Stimulated activated CD4-positive, alpha-beta T cell treated with anti-CD3 and anti-CD28 coated beads, Interleukin-4, amount 100 ng/mL, for 48 hours (primary cell): Measurements from ENCODE around the gene SCD.
A peak's percentile ranks its signal among the peaks of the same experiment; 100 is the strongest.

Source experiments
- DNase-seq, 2 donors: peaks; one replicate each; pipeline ENCODE4 v3.0.0-alpha.2; 2020; ENCODE audit warnings: low read depth in 2 of 2

The SCD gene

GRCh38 chr10:100340948-100341847, 5.8 kb upstream of the SCD start:
- DNase-seq: no peak

GRCh38 chr10:100341953-100342626, 4.9 kb upstream of the SCD start:
- DNase-seq: peak; percentile 36 to 37

- no peak for DNase-seq
These were observed 4.4 kb upstream of the SCD start for GRCh38 chr10:100342627-100342972.

- DNase-seq: no peak
These were observed 2.7 kb upstream of the SCD start for GRCh38 chr10:100344241-100344788.

GRCh38 chr10:100345570-100346330, 1.3 kb upstream of the SCD start:
- DNase-seq: no peak

- peak; percentile 70 to 74 for DNase-seq
These were observed 675 bp upstream of the SCD start for GRCh38 chr10:100346351-100346764.

- DNase-seq: no peak
These were observed 649 bp downstream of the SCD start for GRCh38 chr10:100347568-100348195.

- DNase-seq: no peak
These were observed 1.4 kb downstream of the SCD start for GRCh38 chr10:100348389-100348927.

GRCh38 chr10:100349087-100349486, 2.1 kb downstream of the SCD start:
- DNase-seq: no peak

GRCh38 chr10:100349672-100350071, 2.6 kb downstream of the SCD start:
- DNase-seq: no peak

- no peak for DNase-seq
These were observed 4.0 kb downstream of the SCD start for GRCh38 chr10:100350914-100351485.

- no peak for DNase-seq
These were observed 6.9 kb downstream of the SCD start for GRCh38 chr10:100353770-100354485.

GRCh38 chr10:100355086-100355485, 8.1 kb downstream of the SCD start:
- DNase-seq: no peak

- no peak for DNase-seq
These were observed 9.3 kb downstream of the SCD start for GRCh38 chr10:100356067-100357017.

GRCh38 chr10:100357059-100357858, 10.2 kb downstream of the SCD start:
- no peak for DNase-seq

- DNase-seq: no peak
These were observed 12.0 kb downstream of the SCD start for GRCh38 chr10:100359030-100359432.

- DNase-seq: no peak
These were observed 12.6 kb downstream of the SCD start for GRCh38 chr10:100359529-100360150.

- no peak for DNase-seq
These were observed 13.2 kb downstream of the SCD start for GRCh38 chr10:100360234-100360633.
